GM18508 (cell line): ENCODE results near the gene JPT1.
A peak's percentile ranks its signal among the peaks of the same experiment; 100 is the strongest.
"Not testable (repeated sequence)": the region's sequence is repeated elsewhere in the genome, so short reads cannot be mapped to it uniquely, and the experiment has no call there.

Experiments
- ATAC-seq: cut with Tn5 transposase; IDR thresholded peaks from one replicate; pipeline ENCODE4 v1.9.1; 2021; ENCODE audit warnings: moderate number of reproducible peaks; ENCODE audit not compliant: insufficient read depth, unreplicated experiment

Gene JPT1, protein sequence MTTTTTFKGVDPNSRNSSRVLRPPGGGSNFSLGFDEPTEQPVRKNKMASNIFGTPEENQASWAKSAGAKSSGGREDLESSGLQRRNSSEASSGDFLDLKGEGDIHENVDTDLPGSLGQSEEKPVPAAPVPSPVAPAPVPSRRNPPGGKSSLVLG

DNA sequence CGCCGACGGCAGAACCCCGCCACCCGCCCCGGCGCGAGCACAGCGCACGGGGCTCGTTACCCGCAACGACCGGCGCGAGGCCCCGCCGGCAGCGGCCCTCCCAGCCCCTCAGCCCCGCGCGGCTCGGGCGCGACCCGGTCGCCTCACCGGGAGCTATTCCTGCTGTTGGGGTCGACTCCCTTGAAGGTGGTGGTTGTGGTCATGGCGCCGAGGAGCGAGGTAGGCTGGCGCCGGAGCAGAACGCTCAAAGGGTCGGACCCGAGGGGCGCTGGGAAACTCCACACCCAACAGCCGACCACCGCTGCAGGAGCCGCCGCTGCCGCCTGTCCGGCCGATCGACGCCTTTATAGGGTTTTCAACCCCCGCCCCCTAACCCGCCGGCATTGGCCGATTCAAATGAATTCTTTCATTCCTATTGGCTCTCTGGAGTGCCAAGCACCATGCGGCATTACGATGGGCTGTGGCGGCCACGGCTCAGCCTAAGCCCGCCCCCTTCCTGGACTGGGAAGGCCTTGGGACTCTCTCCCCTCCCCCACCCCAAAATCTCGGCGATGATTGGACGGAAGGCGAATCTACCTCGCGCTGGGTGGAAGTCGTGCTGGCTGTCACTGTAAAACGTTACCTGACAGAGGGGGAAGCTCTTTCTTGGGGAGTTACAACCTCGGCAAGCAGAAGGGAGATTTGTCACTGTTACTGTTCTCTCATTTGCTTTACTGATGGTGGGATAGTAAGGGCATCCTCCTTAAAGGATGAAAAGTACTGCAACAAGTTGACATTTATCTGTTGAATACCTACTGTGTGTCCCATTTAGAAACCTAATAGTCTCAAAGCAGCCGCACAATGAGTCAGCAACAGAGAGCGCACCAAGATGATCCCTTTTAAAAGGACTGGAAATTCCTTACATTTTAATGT, at the start of gene JPT1:
Gene JPT1 (minus strand): TSS at position 318 of the 912 bp plus-strand sequence. CDS start 115 bp downstream, at position 203.
- ATAC-seq = peak; percentile 84

DNA sequence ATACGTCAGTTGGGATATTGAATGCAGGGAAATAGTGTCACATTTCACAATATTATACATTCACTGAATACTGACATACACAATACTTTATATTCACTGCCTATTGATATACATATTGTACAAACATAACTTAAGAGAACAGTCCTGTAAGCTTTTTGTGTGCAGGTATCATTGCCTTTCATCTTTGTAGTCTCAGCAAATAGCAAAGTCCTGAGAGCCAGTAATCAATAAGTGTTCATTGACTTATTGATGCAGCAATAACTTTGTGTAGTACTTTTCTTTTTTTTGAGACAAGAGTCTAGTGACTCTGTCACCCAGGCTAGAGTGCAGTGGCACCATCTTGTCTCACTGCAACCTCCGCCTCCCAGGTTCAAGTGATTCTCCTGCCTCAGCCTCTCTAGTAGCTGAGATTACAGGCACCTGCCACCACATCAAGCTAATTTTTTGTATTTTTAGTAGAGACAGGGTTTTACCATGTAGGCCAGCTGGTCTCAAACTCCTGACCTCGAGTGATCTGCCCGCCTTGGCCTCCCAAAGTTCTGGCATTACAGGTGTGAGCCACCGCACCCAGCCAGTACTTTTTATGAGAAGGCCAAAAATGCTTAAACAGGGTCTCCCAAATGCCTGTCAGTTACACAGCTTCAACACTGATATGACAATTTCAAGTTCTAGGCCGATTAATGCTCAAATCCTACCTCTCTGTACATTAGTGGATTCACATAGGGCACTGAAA, 45.7 kb upstream of the JPT1 start:
- no peak for ATAC-seq

DNA sequence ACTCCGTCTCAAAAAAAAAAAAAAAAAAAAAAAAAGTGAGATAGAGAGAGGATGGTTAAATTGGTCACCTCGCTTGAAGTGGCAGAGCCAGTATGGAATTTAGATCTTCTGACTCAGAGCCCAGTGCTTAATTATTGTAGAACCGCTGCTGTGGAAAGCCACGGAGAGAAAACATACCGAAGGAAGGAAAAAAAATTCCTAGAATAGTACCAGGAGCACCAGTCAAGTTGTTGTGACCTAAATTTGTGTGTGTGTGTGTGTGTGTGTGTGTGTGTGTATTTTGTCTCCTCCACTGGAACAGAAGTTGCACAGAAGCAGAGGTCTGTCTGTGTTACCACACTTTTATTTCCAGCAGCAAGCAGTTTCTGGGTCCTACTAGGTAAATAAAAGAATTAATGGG, 40.6 kb upstream of the JPT1 start:
- ATAC-seq = no peak

DNA sequence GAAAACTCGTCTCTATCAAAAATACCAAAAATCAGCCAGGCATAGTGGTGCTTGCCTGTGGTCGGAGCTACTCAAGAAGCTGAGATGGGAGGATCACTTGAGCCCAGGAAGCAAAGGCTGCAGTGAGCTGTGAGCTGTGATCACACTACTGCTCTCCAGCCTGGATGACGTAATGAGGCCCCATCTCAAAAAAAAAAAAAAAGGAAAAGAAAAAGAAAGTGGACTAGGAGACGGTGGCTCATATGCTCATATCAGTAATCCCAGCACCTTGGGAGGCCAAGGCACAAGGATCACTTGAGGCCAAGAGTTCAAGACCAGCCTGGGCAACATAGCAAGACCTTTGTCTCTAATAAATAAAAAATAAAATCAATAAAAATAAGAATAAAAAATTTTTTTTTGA, 37.3 kb upstream of the JPT1 start:
- no peak for ATAC-seq

DNA sequence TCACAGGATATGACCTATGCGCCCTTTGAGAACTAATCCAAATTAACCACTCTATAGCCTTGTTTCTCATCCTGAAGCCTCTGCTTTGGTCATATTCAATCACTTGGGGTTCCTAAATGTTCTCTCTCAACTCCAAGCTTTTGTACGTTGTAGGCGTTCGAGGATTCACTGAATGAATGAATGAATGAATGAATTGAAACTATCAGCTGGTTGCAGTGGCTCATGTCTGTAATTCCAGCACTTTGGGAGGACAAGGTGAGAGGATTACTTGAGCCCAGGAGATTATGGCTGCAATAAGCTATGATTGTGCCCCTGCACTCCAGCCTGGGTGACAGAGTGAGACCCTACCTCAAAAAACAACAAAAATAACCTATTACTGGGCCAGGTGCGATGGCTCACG, 34.3 kb upstream of the JPT1 start:
- no peak for ATAC-seq

DNA sequence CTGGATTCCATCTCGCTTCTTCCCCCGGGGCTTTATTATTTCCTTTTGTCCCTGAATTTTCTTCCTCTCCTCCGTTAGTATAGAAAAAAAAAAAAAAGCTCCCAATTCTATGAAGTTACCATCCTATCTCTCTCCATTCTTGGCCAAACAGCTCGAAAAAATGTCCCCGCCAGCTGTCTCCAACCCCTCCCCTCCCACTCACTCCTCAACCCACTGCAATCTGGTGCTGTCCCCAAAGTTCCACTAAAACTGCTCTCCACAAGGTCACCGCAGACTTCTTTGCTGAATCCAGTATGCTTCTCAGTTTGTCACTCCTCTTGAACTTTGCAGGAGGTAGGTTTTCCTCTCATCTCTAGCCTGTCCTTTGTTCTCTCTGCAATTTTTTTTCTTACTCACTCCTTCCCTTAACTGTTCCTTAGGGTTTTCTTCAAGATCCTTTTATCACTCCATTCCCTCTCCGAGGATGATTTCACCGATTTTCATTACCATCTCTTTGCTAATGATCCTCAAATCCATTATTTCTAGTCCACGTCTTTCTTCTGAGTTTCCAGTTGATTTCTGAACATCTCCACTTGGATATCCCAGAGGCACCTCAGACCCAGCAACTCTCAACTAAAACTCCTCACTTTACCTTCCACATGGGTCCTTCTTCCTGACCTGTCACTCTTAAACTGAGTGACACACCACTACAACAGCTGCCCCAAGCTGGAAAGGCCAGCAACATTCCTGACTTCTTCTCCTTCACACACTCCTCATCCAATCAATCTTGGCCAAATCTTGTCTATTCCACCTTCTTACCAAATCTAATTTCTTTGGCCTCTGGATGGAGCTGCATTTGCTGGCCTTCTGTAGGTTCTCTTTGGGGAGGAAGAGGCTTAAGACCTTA, 29.9 kb upstream of the JPT1 start:
- no peak for ATAC-seq

DNA sequence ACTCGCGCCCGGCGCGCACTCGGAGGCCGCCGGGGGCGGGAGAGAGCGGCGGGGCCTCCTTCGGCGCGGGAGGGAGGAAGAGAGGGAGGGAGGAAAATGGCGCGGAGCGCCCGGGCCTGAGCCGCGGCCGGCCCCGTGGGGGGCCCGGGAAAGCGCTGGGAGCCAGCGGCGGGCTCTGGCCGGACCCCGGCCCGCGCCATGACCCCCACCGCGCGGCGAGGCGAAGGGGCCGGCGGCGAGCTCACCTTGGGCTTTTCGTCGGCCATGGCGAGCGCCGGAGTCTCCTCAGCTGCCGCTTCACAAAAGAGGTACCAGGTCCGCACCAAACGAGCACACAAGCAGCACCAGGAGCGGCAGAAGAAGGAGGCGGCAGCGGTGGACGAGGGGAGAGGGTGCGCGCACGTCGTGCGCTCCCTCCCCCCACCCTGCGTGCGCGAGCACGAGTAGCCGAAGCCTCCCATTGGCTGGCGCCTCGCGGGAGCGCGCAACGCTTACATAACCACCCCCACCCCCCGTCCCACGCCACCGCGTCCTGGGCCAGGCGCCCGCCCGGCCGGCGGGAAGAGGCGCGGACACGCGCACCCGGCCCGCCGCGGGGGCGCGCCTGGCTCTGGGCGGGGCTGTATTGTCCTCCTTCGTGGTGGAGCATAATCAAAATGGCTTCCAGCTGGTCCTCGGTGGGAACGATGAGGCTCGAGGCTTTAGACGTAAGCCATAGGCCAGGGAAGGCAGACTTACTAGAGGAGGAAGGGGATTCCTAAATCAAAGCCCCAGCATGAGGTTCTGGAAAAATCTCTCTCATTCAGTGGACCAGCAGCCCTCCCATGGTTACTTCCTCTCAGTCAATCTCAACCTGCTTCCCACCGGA, 28.5 kb upstream of the JPT1 start, which contains the start of gene SUMO2:
Gene SUMO2 (minus strand): TSS at position 391 of the 868 bp plus-strand sequence. CDS start 125 bp downstream, at position 266.
- ATAC-seq = peak; percentile 45

DNA sequence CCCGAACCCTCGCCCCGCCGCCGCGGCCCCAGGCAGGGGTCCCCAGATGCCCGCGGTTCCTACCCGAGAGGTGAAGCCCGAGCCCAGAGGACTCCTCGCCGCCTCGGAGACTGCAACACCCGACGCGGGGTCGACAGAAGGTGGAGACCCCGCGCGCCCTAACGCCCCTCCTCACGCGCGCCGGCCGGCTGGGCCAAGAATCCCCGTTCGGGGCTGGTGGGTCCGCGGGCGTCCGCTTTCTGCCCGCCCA, 27.9 kb upstream of the JPT1 start:
- no peak for ATAC-seq

DNA sequence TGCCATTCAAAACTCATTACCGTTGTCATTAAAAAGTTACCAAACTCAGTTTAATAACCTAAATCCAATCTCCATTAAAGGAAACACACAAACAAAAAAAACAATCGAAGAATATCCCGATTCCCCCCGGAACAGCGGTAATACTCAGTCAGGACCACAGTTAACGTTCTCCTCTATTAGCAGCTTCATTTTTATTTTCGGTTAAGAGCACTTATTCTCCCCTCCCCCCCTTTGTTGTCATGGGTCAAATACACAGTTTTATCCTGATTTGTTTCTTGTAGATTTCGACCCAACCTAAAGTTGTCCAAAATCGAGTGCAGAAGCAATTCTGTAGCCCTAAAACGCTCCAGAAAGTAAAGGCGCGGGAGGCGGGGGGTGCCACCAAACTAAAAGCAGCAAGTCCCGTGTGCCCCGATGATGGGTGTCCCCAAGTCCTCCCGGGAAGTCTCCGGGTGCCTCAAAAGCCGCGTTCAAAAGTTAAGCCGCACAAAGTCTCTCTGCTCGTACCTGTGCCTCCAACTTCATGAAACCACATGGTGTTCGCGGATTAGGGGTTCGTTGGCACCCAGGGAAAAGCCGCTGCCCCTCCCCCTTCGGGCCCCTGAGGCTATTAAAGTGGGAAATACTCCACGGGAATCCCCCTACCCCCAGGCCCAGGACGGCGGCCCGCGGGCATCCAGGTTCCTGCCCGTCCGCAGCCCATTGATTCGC, 27.5 kb upstream of the JPT1 start:
- ATAC-seq = no peak

DNA sequence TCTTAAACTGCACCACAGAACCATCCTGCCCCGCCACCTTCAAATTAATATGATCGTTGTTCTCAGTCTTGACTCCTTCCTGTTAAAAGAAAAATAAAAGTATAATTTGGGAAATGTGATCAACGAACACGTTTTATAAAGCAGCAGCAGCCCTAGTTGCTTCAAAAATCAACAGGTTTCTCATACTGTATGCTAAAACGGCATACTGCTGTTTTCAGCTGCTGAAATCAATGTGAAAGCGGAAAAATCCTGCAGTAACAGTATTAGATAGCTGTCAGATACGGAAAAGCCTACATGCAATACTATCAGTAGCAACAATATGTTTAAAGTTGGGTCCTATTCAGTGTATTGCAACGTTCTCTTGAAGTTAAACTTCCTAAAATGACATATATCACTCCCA, 26.8 kb upstream of the JPT1 start:
- ATAC-seq = no peak

DNA sequence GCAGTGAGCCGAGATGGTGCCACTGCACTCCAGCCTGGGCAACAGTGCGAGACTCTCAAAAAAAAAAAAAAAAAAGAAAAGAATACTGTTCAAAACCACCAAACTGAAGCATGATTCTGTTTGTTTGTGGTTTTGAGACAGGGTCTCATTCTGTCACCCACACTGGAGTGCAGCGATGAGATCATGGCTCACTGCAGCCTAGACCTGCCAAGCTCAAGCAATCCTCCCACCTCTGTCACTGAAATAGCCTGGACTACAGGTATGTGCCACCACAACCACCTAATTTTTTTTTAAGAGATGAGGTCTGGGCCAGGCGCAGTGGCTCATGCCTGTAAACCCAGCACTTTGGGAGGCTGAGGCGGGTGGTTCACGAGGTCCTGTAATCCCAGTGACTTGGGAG, 24.1 kb upstream of the JPT1 start:
- no peak for ATAC-seq

DNA sequence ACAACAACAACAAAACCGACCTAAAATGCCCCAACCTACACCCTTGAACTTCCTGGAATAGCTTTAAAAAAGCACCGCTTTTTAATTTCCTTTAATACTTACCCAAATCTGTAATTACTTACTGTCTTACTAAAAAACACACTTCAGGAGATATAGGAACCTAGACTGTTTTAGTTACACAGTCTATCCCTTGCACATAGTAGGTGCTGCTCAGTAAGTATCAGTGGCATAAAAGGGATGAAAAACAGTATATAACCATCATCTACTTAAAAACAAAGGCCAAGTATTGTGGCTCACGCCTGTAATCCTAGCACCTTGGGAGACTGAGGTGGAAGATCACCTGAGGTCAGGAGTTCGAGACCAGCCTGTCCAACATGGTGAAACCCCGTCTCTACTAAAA, 22.3 kb upstream of the JPT1 start:
- no peak for ATAC-seq

DNA sequence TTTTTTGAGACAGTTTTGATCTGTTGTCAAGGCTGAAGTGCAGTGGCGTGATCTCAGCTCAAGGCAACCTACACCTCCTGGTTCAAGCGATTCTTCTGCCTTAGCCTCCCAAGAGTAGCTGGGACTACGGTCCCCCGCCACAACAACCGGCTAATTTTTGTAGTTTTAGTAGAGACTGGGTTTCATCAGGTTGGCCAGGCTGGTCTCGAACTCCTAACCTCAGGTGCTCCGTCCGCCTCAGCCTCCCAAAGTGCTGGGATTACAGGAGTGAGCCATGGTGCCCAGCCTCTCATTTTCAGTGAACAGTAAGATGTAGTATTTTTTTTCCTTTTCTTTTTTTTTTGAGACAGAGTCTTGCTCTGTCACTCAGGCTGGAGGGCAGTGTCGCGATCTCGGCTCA, 20.7 kb upstream of the JPT1 start:
- ATAC-seq = no peak

DNA sequence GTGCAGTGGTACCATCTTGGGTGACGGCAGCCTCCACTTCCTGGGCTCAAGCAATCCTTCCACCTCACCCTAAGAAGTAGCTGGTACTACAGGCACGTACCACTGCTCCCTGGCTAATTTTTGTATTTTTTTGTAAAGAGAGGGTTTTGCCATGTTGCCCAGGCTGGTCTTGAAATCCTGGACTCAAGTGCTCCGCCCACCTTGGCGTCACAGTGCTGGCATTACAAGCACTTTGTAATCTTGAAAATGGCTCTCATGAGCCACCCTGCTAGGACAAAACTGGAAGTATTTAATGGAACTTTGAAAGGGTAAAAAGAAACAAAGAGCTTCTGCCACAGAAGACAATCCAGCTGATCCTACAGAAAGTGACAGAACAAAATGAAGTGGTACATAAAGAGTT, 19.2 kb upstream of the JPT1 start:
- ATAC-seq = no peak

DNA sequence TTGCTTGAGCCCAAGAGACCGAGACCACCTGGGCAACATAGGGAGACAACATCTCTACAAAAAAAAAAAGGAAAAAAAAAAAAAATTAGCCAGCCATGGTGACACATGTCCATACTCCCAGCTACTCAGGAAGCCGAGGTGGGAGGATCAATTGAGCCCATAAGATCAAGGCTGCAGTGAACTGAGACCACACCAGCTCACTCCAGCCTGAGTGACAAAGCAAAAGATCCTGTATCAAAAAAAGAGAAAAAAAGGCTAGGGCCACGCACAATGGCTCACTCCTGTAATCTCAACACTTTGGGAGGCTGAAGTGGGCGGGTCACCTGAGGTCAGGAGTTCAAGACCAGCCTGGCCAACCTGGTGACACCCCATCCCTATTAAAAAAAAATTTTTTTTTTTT, 14.7 kb upstream of the JPT1 start:
- no peak for ATAC-seq

DNA sequence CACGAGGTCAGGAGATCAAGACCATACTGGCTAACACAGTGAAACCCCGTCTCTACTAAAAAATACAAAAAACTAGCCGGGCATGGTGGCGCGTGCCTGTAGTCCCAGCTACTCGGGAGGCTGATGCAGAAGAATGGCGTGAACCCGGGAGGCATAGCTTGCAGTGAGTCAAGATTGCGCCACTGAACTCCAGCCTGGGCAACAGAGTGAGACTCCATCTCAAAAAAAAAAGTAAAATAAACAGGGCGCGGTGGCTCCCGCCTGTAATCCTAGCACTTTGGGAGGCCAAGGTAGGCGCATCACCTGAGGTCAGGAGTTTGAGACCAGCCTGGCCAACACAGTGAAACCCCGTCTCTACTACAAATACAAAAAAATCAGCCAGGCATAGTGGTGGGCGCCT, 10.3 kb upstream of the JPT1 start:
- not testable (repeated sequence) for ATAC-seq

DNA sequence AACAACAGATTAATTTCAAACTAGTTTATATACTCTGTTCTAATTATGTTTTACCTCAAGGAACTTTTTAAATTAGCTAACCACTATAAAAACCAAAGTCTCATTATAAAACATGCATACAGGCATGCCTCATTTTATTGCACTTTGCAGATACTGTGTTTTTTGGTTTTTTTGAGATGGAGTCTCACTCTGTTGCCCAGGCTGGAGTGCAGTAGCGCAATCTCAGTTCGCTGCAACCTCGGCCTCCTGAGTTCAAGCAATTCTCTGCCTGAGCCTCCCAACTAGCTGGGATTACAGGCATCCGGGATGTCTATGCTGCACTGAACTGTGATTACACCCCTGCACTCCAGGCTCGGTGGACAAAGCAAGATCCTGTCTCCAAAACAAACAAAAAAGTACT, 8.8 kb upstream of the JPT1 start:
- ATAC-seq = no peak

DNA sequence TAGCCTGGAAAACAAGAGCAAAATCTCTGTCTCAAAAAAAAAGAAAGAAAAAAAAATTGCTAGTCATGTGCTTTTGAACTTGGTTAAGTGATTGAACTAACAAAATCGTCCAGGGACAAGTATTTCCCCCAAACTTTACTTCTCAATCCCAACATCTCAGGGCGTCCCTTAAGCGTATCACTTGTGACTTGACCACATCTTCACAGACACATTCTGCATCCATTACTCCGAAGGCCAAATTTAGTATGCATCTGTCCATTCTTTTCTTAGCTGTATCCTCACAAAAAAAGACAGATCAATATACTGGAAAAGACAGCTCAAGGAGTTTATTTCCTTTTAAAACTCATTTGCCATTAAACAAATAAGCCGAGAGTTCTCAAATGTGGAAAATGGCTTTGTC, 5.9 kb upstream of the JPT1 start:
- ATAC-seq = no peak
